Measurements from ENCODE around the gene DHTKD1.

The DHTKD1 gene

GRCh38 chr10:12077580-12078180, 8.9 kb downstream of the DHTKD1 start:
- TF ChIP-seq CTCF (IDR thresholded peaks at IDR 0.05) = no peak

- no peak for TF ChIP-seq CTCF (IDR thresholded peaks at IDR 0.05)
These were observed 12.7 kb downstream of the DHTKD1 start for GRCh38 chr10:12081470-12081869.

DNA sequence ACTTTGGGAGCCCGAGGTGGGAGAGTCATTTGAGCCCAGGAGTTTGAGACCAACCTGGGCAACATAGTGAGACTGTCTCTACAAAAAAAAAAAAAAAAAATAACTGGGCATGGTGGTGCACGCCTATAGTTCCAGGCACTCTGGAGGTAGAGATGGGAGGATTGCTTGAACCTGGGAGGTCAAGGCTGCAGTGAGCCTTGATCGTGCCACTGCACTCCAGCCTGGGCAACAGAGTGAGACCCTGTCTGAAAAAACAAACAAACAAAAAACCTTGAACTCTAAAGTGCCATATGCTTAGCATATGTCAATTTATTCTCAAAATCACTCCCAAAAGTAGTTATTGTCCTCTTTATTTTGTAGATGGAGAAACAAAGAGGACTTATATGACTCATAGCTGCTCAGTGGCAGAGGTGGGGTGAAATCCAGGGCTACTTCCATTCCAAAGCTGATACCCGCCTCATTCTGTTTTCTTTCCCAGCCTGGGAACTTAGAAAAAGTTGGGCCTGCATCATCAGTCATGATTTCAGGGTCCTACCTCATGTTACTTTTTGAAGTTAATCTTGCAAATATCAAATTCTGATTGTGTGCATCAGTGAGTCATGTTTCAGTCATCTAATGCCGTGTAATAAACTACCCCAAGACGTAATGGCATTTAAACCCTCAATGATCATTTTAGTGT, 13.3 kb downstream of the DHTKD1 start:
- TF ChIP-seq CTCF (IDR thresholded peaks at IDR 0.05) = no peak

GRCh38 chr10:12088919-12089318, 20.2 kb downstream of the DHTKD1 start:
- no peak for TF ChIP-seq CTCF (IDR thresholded peaks at IDR 0.05)

DNA sequence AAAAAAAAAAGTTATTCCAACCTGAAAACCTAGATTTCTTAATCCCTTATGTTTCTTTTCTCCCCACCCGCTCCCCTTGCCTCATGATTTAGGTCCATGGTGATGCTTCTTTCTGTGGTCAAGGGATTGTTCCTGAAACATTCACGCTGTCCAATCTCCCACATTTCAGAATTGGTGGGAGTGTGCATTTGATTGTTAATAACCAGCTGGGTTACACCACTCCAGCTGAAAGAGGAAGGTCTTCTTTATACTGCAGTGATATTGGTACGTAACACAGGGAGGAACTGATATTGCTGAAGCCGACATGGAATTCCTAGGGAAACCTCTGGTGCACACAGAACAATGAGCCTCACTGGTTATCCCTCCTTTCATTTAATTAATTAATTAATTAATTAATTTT, 22.7 kb downstream of the DHTKD1 start:
- TF ChIP-seq CTCF (IDR thresholded peaks at IDR 0.05) = no peak

DNA sequence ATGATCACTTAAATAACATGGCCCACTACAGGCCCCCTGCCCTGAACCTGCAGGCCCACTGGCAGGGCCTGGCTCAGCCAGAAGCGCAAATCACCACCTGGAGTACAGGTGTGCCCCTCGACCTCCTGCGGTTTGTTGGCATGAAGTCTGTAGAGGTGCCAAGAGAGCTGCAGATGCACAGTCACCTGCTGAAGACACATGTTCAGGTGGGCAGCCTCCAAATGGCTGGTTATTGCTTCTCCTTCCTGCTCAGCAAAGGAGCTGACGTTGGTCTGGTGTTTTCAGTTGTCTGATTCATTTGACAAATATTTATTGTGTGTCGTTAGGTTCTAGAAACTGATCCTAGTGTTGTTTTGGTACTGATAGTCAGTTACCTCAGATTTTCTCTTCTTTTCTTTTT, 29.0 kb downstream of the DHTKD1 start:
- no peak for TF ChIP-seq CTCF (IDR thresholded peaks at IDR 0.05)

GRCh38 chr10:12098966-12099365, 30.2 kb downstream of the DHTKD1 start:
- no peak for TF ChIP-seq CTCF (IDR thresholded peaks at IDR 0.05)

All from LNCAP (cell line).